ENCODE data around the gene ALDH3B2.

Gene ALDH3B2

GRCh38 chr11:67632982-67633755 is 41.3 kb downstream of the ALDH3B2 start:
- Histone ChIP-seq H3K27me3 (ENCODE audit: control insufficient read depth in 1 of 2, insufficient read depth in 2 of 2, low read length in 2 of 2) (no peaks in the 10 kb centered on the region), H3K27ac (ENCODE audit: low read length) (no peak overlapping the region), H3K9me3 (ENCODE audit: control insufficient read depth in 2 of 2, low read length in 2 of 2) (no peaks in the 10 kb centered on the region), H3K9ac (ENCODE audit: low read length in 2 of 2) (no peak overlapping the region), H3K4me3 (ENCODE audit: low read length in 2 of 2) (no peak overlapping the region), H3K4me1 (ENCODE audit: control insufficient read depth, insufficient read depth, low read length) (peaks cover 18% of the 10 kb centered on the region), H3K36me3 (ENCODE audit: control insufficient read depth in 2 of 2, insufficient read depth in 2 of 2, low read length in 2 of 2) (no peaks in the 10 kb centered on the region)

- Histone ChIP-seq H3K4me1 (ENCODE audit: control insufficient read depth, insufficient read depth, low read length) (peaks cover 18% of the 10 kb centered on the region), H3K27me3 (ENCODE audit: control insufficient read depth in 1 of 2, insufficient read depth in 2 of 2, low read length in 2 of 2) (no peaks in the 10 kb centered on the region), H3K4me3 (ENCODE audit: low read length in 2 of 2) (no peak overlapping the region), H3K36me3 (ENCODE audit: control insufficient read depth in 2 of 2, insufficient read depth in 2 of 2, low read length in 2 of 2) (no peaks in the 10 kb centered on the region), H3K9ac (ENCODE audit: low read length in 2 of 2) (no peak overlapping the region), H3K9me3 (ENCODE audit: control insufficient read depth in 2 of 2, low read length in 2 of 2) (no peaks in the 10 kb centered on the region), H3K27ac (ENCODE audit: low read length) (no peak overlapping the region)
Measured at GRCh38 chr11:67632175-67632981, 42.0 kb downstream of the ALDH3B2 start.

GRCh38 chr11:67631853-67632174 is 42.6 kb downstream of the ALDH3B2 start:
- no peak overlapping the region for H3K9ac ChIP-seq (ENCODE audit: low read length in 2 of 2)

GRCh38 chr11:67631411-67631810 is 43.0 kb downstream of the ALDH3B2 start:
- H3K27ac ChIP-seq (ENCODE audit: low read length): no peak overlapping the region
- H3K4me1 ChIP-seq (ENCODE audit: control insufficient read depth, insufficient read depth, low read length): peaks cover 18% of the 10 kb centered on the region
- no peaks in the 10 kb centered on the region for H3K9me3 ChIP-seq (ENCODE audit: control insufficient read depth in 2 of 2, low read length in 2 of 2)
- no peak overlapping the region for H3K4me3 ChIP-seq (ENCODE audit: low read length in 2 of 2)
- H3K9ac ChIP-seq (ENCODE audit: low read length in 2 of 2): peak overlapping the region in 1 of 2 donors; percentile 54
- H3K36me3 ChIP-seq (ENCODE audit: control insufficient read depth in 2 of 2, insufficient read depth in 2 of 2, low read length in 2 of 2): no peaks in the 10 kb centered on the region
- no peaks in the 10 kb centered on the region for H3K27me3 ChIP-seq (ENCODE audit: control insufficient read depth in 1 of 2, insufficient read depth in 2 of 2, low read length in 2 of 2)

More at GRCh38 chr11:67631853-67632174, 42.6 kb downstream of the ALDH3B2 start:
- H3K27ac ChIP-seq (ENCODE audit: low read length): no peak overlapping the region
- no peak overlapping the region for H3K4me3 ChIP-seq (ENCODE audit: low read length in 2 of 2)
- H3K36me3 ChIP-seq (ENCODE audit: control insufficient read depth in 2 of 2, insufficient read depth in 2 of 2, low read length in 2 of 2): no peaks in the 10 kb centered on the region
- H3K4me1 ChIP-seq (ENCODE audit: control insufficient read depth, insufficient read depth, low read length): peaks cover 18% of the 10 kb centered on the region
- H3K27me3 ChIP-seq (ENCODE audit: control insufficient read depth in 1 of 2, insufficient read depth in 2 of 2, low read length in 2 of 2): no peaks in the 10 kb centered on the region
- H3K9me3 ChIP-seq (ENCODE audit: control insufficient read depth in 2 of 2, low read length in 2 of 2): no peaks in the 10 kb centered on the region

- Histone ChIP-seq H3K4me1 (ENCODE audit: control insufficient read depth, insufficient read depth, low read length) (peaks cover 18% of the 10 kb centered on the region), H3K27me3 (ENCODE audit: control insufficient read depth in 1 of 2, insufficient read depth in 2 of 2, low read length in 2 of 2) (no peaks in the 10 kb centered on the region), H3K9me3 (ENCODE audit: control insufficient read depth in 2 of 2, low read length in 2 of 2) (no peaks in the 10 kb centered on the region), H3K27ac (ENCODE audit: low read length) (peak overlapping the region; percentile 77), H3K36me3 (ENCODE audit: control insufficient read depth in 2 of 2, insufficient read depth in 2 of 2, low read length in 2 of 2) (no peaks in the 10 kb centered on the region), H3K9ac (ENCODE audit: low read length in 2 of 2) (peak overlapping the region; percentile 54 to 69), H3K4me3 (ENCODE audit: low read length in 2 of 2) (peak overlapping the region; percentile 73 to 83)
Measured at GRCh38 chr11:67630943-67631331, 43.5 kb downstream of the ALDH3B2 start.

GRCh38 chr11:67630228-67630942 is 44.0 kb downstream of the ALDH3B2 start:
- H3K4me3 ChIP-seq (ENCODE audit: low read length in 2 of 2): peak overlapping the region; percentile 73 to 83
- no peaks in the 10 kb centered on the region for H3K9me3 ChIP-seq (ENCODE audit: control insufficient read depth in 2 of 2, low read length in 2 of 2)
- peaks cover 18% of the 10 kb centered on the region for H3K4me1 ChIP-seq (ENCODE audit: control insufficient read depth, insufficient read depth, low read length)
- peak overlapping the region; percentile 77 for H3K27ac ChIP-seq (ENCODE audit: low read length)
- H3K36me3 ChIP-seq (ENCODE audit: control insufficient read depth in 2 of 2, insufficient read depth in 2 of 2, low read length in 2 of 2): no peaks in the 10 kb centered on the region
- no peaks in the 10 kb centered on the region for H3K27me3 ChIP-seq (ENCODE audit: control insufficient read depth in 1 of 2, insufficient read depth in 2 of 2, low read length in 2 of 2)
- H3K9ac ChIP-seq (ENCODE audit: low read length in 2 of 2): peak overlapping the region; percentile 54 to 69

GRCh38 chr11:67629386-67630227 is 44.8 kb downstream of the ALDH3B2 start, which contains the start of gene NUDT8:
Gene NUDT8 (minus strand): TSS chr11:67629937. CDS start chr11:67629911, 26 bp downstream.
- no peaks in the 10 kb centered on the region for H3K27me3 ChIP-seq (ENCODE audit: control insufficient read depth in 1 of 2, insufficient read depth in 2 of 2, low read length in 2 of 2)
- no peaks in the 10 kb centered on the region for H3K9me3 ChIP-seq (ENCODE audit: control insufficient read depth in 2 of 2, low read length in 2 of 2)
- peaks cover 18% of the 10 kb centered on the region for H3K4me1 ChIP-seq (ENCODE audit: control insufficient read depth, insufficient read depth, low read length)
- peak within 1 kb of the TSS; percentile 77 for H3K27ac ChIP-seq (ENCODE audit: low read length)
- peak within 1 kb of the TSS; percentile 73 to 83 for H3K4me3 ChIP-seq (ENCODE audit: low read length in 2 of 2)
- peak within 1 kb of the TSS; percentile 60 to 69 for H3K9ac ChIP-seq (ENCODE audit: low read length in 2 of 2)
- no peaks in the 10 kb centered on the region for H3K36me3 ChIP-seq (ENCODE audit: control insufficient read depth in 2 of 2, insufficient read depth in 2 of 2, low read length in 2 of 2)

GRCh38 chr11:67628710-67629385 is 45.6 kb downstream of the ALDH3B2 start:
- H3K27ac ChIP-seq (ENCODE audit: low read length): no peak overlapping the region
- H3K9ac ChIP-seq (ENCODE audit: low read length in 2 of 2): peak overlapping the region in 1 of 2 donors; percentile 42
- H3K27me3 ChIP-seq (ENCODE audit: control insufficient read depth in 1 of 2, insufficient read depth in 2 of 2, low read length in 2 of 2): no peaks in the 10 kb centered on the region
- peak overlapping the region; percentile 70 to 79 for H3K4me3 ChIP-seq (ENCODE audit: low read length in 2 of 2)
- H3K4me1 ChIP-seq (ENCODE audit: control insufficient read depth, insufficient read depth, low read length): peaks cover 18% of the 10 kb centered on the region
- no peaks in the 10 kb centered on the region for H3K9me3 ChIP-seq (ENCODE audit: control insufficient read depth in 2 of 2, low read length in 2 of 2)
- no peaks in the 10 kb centered on the region for H3K36me3 ChIP-seq (ENCODE audit: control insufficient read depth in 2 of 2, insufficient read depth in 2 of 2, low read length in 2 of 2)

GRCh38 chr11:67627812-67628624 is 46.4 kb downstream of the ALDH3B2 start:
- Histone ChIP-seq H3K27me3 (ENCODE audit: control insufficient read depth in 1 of 2, insufficient read depth in 2 of 2, low read length in 2 of 2) (no peaks in the 10 kb centered on the region), H3K27ac (ENCODE audit: low read length) (no peak overlapping the region), H3K36me3 (ENCODE audit: control insufficient read depth in 2 of 2, insufficient read depth in 2 of 2, low read length in 2 of 2) (no peaks in the 10 kb centered on the region), H3K4me1 (ENCODE audit: control insufficient read depth, insufficient read depth, low read length) (peaks cover 18% of the 10 kb centered on the region), H3K9ac (ENCODE audit: low read length in 2 of 2) (no peak overlapping the region), H3K9me3 (ENCODE audit: control insufficient read depth in 2 of 2, low read length in 2 of 2) (no peaks in the 10 kb centered on the region), H3K4me3 (ENCODE audit: low read length in 2 of 2) (no peak overlapping the region)

Data from stomach smooth muscle (tissue), 2 donors.